GM12878 (cell line): ENCODE data around the gene TGFBR3. TPM values are rescaled to one million over a fixed set of nuclear protein-coding genes. Genes with fewer than 3 reads are reported as not detected.

Experiments
- ATAC-seq: fragments of 200-7000 bp; cut with Tn5 transposase; 3 replicates; pipeline ENCODE4 v1.9.1; 2020; ENCODE audit warnings: mild to moderate bottlenecking, moderate library complexity
- BruUV-seq: library from RNA; stranded (reverse); fragments of 400-500 nt; replicated peaks from 2 replicates; lab custom pipeline; 2021; lab: Mats Ljungman, UMichigan
- CTCF ChIA-PET: fragments of 300-600 bp; sonication (Branson Sonifier 250); formaldehyde crosslinking; extraction: SDS; loops from one replicate; lab custom pipeline; 2021; ENCODE audit warnings: inconsistent platforms; lab: Yijun Ruan, JAX
- POLR2A ChIA-PET: fragments of 350-600 bp; formaldehyde crosslinking; extraction: SDS; loops from one replicate; lab custom pipeline; 2021; ENCODE audit warnings: inconsistent platforms; lab: Charles Lee
- RAD21 ChIA-PET: fragments of 300-600 bp; sonication (Branson Sonifier 250); formaldehyde crosslinking; loops from one replicate; lab custom pipeline; 2023; ENCODE audit warnings: antibody characterized with exemption; ENCODE audit not compliant: unreplicated experiment; lab: Charles Lee
- SMC1A ChIA-PET: fragments of 300-600 bp; sonication (Branson Sonifier 250); formaldehyde crosslinking; loops from one replicate; lab custom pipeline; 2023; ENCODE audit not compliant: unreplicated experiment, uncharacterized antibody; lab: Charles Lee
- DNase-seq: peaks from one replicate; pipeline ENCODE4 v3.0.0-alpha.2; 2011; ENCODE audit warnings: low read depth, low spot score
- FAIRE-seq: peaks from 3 replicates; lab custom pipeline; 2011; peaks lifted over from hg19 to GRCh38; lab: Jason Lieb, UNC
- H2AFZ ChIP-seq: 2 replicates; pipeline ENCODE4 v1.6.0; 2011; ENCODE audit warnings: low read depth, low read length, control low read depth; ENCODE audit not compliant: control insufficient read depth
- H3K27ac ChIP-seq: 2 replicates; pipeline ENCODE4 v1.5.1; 2011; ENCODE audit warnings: control low read depth; ENCODE audit not compliant: control insufficient read depth, insufficient read depth
- H3K27me3 ChIP-seq, 2 experiments: replicated peaks in 1 of 2; 2 replicates each; pipeline versions ENCODE4 v1.6.0 to v1.6.1; 2011; ENCODE audit warnings: low read length in 1 of 2; ENCODE audit not compliant: control insufficient read depth in 2 of 2, insufficient read depth in 2 of 2
- H3K36me3 ChIP-seq, 2 experiments: 2 replicates each; pipeline ENCODE4 v1.5.1; 2011; ENCODE audit warnings: low read length in 1 of 2; ENCODE audit not compliant: control insufficient read depth in 2 of 2, insufficient read depth in 2 of 2
- H3K4me1 ChIP-seq: 2 replicates; pipeline ENCODE4 v1.6.1; 2011; ENCODE audit warnings: mild to moderate bottlenecking, low read length, moderate library complexity, mixed read lengths; ENCODE audit not compliant: control insufficient read depth, insufficient read depth
- H3K4me2 ChIP-seq: 2 replicates; pipeline ENCODE4 v1.6.0; 2011; ENCODE audit warnings: control low read depth; ENCODE audit not compliant: control insufficient read depth, insufficient read depth
- H3K4me3 ChIP-seq: fragments of 200-600 bp; sonication (generic); 2 replicates; pipeline ENCODE4 v1.5.1; 2016
- H3K79me2 ChIP-seq: 2 replicates; pipeline ENCODE4 v1.6.0; 2011; ENCODE audit warnings: low read length; ENCODE audit not compliant: control insufficient read depth, insufficient read depth
- H3K9ac ChIP-seq: 2 replicates; pipeline ENCODE4 v1.8.0; 2011; ENCODE audit warnings: low read length, control low read depth, mixed read lengths; ENCODE audit not compliant: control insufficient read depth, insufficient read depth
- H3K9me3 ChIP-seq: replicated peaks from 3 replicates; pipeline ENCODE4 v1.5.1; 2011; ENCODE audit warnings: mild to moderate bottlenecking, low read length; ENCODE audit not compliant: control insufficient read depth, insufficient read depth
- H4K20me1 ChIP-seq: 2 replicates; pipeline ENCODE4 v1.6.0; 2011; ENCODE audit not compliant: control insufficient read depth, insufficient read depth
- BCL3 ChIP-seq: IDR thresholded peaks from 2 replicates; pipeline ENCODE4 v1.6.1; 2011; ENCODE audit warnings: borderline replicate concordance, low read depth, mild to moderate bottlenecking, moderate library complexity, low read length; ENCODE audit not compliant: insufficient read depth, poor library complexity, severe bottlenecking
- HDAC6 ChIP-seq: fragments of 200-600 bp; sonication (generic); IDR thresholded peaks from one replicate; pipeline ENCODE4 v1.8.0; 2017; ENCODE audit warnings: antibody characterized with exemption; ENCODE audit not compliant: unreplicated experiment
- IRF5 ChIP-seq: fragments of 450-650 bp; IDR thresholded peaks from 2 replicates; pipeline ENCODE4 v1.6.1; 2017; ENCODE audit warnings: borderline replicate concordance
- SUZ12 ChIP-seq: fragments of 200-600 bp; sonication (generic); IDR thresholded peaks from one replicate; pipeline ENCODE4 v1.6.1; 2018; ENCODE audit warnings: antibody characterized with exemption, mild to moderate bottlenecking; ENCODE audit not compliant: unreplicated experiment
- ZNF24 ChIP-seq: fragments of 450-650 bp; IDR thresholded peaks from 2 replicates; pipeline ENCODE4 v1.6.1; 2017; ENCODE audit warnings: antibody characterized with exemption, mild to moderate bottlenecking
- WGBS: methylation state at CpG from one replicate; pipeline ENCODE4 v1.1.6; 2016; ENCODE audit warnings: low lambda C conversion rate; ENCODE audit not compliant: insufficient replicate concordance, insufficient coverage; ENCODE audit errors: missing lambda C conversion rate; 5-methylcytosine and 5-hydroxymethylcytosine counted together
- in situ Hi-C: fragments of 300-500 bp; cut with MboI; formaldehyde crosslinking; loops from 9 replicates; pipeline ENCODE4 v1.14.3; 2018; ENCODE audit warnings: mixed read lengths
- intact Hi-C: fragments of 100-400 bp; cut with micrococcal nuclease; formaldehyde crosslinking; loops from one replicate; pipeline ENCODE4 v1.14.2; 2022; ENCODE audit not compliant: unreplicated experiment
- polyA plus RNA-seq, 11 experiments: library from polyadenylated mRNA; depleted of rRNA in 4 of 11; unstranded in 6 of 11; stranded (reverse) in 5 of 11; fragments of >200 nt; fragmentation: Nextera tagmentation in 4 of 11; fragmentation: Illumina TruSeq in 1 of 11; extraction: Ambion mirVana in 4 of 11; extraction: Trizol in 1 of 11; gene quantifications; 1 replicate in 1 of 11; 2 replicates in 10 of 11; pipeline versions ENCODE4 v1.2.1 to v1.2.3, GENCODE V29; 2011 to 2016; ENCODE audit warnings: inconsistent platforms in 2 of 11, missing spikeins in 2 of 11, low read depth in 1 of 11
- total RNA-seq, 4 experiments: library from RNA; depleted of rRNA in 3 of 4; stranded (reverse); fragments of >200 nt in 3 of 4; fragmentation: Illumina TruSeq in 1 of 4; extraction: Trizol in 1 of 4; gene quantifications; 2 replicates each; pipeline versions ENCODE4 v1.2.1 to v1.2.3, GENCODE V29; 2013 to 2021

TGFBR3 gene
- total and polyA plus RNA-seq, 10 of the 15 experiments (the other 5 are each of a cell fraction or from before 2014, with no cell fraction given) = 2.7 to 16.5 (median 12.6) TPM

GRCh38 chr1:91651243-91651642, 234.7 kb downstream of the TGFBR3 start:
- TF ChIP-seq BCL3 (no peak), IRF5 (no peak), HDAC6 (no peak), SUZ12 (no peak), ZNF24 (no peak)
- 73% methylated on average over 4 of the region's 4 CpGs for WGBS
- Histone ChIP-seq H3K4me1 (peaks cover 10% of the 10 kb centered on the region), H3K36me3 (no peaks in the 10 kb centered on the region), H3K9ac (no peak overlapping the region), H3K4me3 (no peak overlapping the region), H4K20me1 (no peaks in the 10 kb centered on the region), H2AFZ (no peak overlapping the region), H3K27me3 (no peaks in the 10 kb centered on the region; a peak in 1 of 4 replicates), H3K79me2 (no peaks in the 10 kb centered on the region), H3K4me2 (no peak overlapping the region), H3K9me3 (no peaks in the 10 kb centered on the region), H3K27ac (no peak overlapping the region)
- ATAC-seq (no peak), FAIRE-seq (no peak), DNase-seq (no peak)
- ChIA-PET SMC1A (interaction anchor here (0.6 to 0.9 kb wide), 2 partner anchors 118 to 233 kb away, joined by 3 read pairs; no protein-coding TSS in a partner anchor), CTCF (interaction anchor here (0.6 kb wide), 1 partner anchor 27 kb away, joined by 3 read pairs; no protein-coding TSS in a partner anchor), POLR2A (interaction anchor here (0.6 kb wide), 1 partner anchor 296 kb away, joined by 4 read pairs; no protein-coding TSS in a partner anchor), RAD21 (no interaction called here)
- no TSS peak for BruUV-seq
- intact Hi-C loops (no loop called here), in situ Hi-C loops (no loop called here)
